NCI-H345 treated with DMSO at 0.1 percent for 48 hours (cell line): ENCODE data around the gene KIF26B.

Experiments used
- DNase-seq: peaks from one replicate; lab custom pipeline; 2025; ENCODE audit not compliant: unreplicated experiment; lab: John Stamatoyannopoulos, UW

Gene KIF26B

DNA sequence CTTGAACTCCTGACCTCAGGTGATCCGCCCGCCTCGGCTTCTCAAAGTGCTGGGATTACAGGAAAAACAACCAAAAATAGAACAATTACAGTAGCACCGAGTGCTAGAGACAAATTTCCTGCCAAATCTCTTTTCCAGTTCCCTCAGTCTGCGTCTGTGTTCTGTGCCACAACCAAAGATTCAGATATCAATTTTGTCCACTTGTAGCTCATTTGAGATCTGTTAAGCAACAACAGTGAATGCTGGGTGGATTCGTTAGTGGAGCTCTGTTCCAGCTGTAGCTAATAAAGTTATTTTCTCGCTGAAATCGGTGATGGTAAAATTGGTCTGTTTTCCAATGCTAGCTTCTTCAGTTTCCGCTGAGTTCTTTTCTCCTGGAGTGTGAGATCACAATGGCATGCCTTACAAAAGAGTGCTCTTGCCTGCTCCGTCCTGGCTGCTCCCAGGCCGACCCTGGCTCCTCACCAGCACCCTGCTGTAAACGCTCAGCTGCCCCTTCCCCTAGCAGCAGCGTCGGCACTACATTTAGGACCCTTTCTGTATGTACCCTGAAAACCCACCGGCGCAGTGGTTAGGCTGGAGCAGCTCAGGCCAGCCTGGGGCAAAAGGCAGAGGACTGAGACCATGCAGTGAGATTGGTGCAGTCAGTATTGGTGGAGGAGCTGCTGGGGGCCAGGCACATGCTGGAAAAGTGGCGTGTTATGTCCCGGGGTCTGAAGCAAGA, 395.4 kb downstream of the KIF26B start:
- DNase-seq, result no peak

DNA sequence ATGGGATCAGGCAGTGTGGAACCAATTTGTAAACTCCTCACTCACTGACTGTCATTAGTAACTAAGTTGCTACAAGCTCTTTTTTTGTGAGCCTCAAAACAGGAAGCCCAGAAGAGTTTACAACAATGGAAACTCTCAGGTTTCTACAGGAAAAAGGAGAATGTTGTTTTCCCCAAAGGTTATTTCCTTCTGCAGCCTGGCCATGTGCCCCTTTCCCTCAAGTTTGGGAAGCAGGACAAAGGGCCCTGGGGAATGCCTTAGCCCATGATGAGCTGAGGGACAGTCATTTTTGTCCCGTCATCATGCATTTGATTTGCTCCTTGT, 395.9 kb downstream of the KIF26B start:
- DNase-seq, result no peak

DNA sequence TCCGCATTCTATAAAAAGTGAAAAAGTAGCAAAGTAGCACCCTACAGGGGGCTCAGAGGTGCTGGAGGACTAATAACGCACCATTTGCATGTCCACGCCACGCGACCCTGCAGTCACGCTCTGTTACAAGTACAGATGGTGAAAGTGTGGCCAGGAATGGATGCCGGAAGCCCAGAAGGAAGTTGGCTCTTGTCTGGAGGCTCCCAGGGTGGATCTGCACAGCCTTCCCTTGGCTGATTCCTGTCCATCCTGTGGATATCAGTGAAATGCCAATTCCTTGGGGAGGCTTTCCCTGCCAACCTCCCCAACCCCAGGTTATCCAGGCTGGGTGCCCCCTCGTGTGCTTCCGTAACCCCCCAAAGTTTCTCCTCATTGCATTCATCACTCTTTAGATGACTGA, 396.8 kb downstream of the KIF26B start:
- no peak for DNase-seq

- no peak for DNase-seq
Observed at GRCh38 chr1:245552331-245552730, 397.5 kb downstream of the KIF26B start.

DNA sequence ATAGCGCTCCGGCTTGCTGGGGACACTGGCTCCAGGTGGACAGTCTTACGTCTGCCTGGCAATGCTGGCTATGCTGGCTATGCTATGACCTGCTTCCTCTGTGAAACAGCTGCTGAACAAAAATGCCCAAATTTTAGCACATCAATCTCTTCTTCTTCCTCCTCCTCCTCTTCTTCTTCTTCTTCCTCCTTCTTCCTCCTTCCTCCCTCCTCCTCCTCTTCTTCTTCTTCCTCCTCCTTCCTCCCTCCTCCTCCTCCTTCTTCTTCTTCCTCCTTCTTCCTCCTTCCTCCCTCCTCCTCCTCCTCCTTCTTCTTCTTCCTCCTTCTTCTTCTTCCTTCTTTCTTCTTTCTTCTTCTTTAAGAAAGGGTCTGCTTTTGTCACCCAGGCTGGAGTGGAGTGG, 401.3 kb downstream of the KIF26B start:
- DNase-seq, result no peak

GRCh38 chr1:245558069-245558468, 403.3 kb downstream of the KIF26B start:
- no peak for DNase-seq

DNA sequence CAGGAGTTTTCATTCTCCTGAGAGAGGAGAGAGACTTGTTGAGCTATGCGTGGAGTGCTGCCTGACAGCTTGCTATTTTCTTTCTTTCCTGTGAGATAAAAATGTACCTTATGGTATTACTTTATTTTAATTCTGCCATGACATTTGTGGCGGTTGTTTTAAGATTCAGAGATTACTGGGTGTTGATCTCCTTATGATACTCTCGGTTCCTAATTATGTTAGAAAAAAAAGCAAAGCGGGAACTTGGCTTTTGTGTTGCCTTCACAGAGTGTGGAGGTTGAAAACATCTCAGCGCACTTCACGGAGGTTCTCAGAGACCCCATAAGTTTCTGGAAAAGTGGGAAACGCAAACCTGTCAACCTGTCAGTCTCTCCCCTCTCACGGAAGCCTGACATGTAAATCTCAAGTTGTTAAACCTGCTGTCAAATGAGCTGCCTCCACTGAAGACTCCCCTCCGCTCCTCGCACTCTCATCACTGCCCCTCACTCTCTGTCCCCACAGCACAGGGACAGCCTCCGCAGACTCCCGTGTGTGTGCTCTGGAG, 405.6 kb downstream of the KIF26B start:
- no peak for DNase-seq

DNA sequence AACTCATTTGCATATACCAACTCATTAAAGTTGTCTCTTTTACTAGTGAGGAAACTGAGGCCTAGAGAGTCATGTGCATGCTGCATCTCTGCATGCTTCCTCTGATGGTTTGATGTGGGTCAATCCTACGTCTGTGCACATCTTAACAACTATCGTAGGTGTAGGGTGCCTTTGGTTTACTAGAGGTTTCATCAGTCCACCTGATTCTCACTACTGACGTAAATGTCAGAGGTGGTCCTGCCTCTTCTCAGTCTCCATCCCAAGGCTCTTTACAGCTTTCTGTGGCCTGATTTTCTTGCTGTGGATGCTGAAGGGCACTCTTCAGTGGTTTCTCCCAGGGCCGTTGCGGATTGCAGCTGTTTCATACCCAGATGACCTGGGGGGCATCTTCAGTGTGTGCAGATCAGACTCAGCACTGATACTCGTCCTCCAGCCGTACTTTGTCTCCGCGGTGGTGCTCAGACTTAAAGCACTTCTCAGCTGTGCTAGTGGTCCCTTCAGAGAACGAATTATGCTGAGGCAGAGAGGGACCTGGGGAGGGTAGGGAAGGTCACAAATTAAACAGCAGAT, 407.0 kb downstream of the KIF26B start:
- DNase-seq, result no peak

GRCh38 chr1:245566134-245566533, 411.3 kb downstream of the KIF26B start:
- no peak for DNase-seq

DNA sequence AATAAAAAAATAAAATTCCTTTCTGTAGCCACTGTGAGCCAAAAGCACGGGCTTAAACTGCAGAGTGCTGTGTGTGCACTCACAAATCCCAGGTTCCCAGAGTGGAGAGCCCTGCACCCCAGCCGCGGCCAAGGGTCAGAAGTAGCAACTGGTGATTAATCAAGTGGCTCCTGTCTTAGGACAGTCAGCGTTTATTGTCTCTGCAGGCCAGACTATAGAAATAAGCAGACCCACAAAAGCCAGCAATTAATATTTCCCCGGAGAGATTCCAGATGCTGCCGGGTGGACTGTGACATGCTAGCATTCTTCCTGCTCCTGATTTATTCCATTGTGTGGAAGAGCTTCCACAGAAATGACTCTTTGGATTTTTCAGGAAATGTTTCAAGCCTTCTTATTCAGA, 412.2 kb downstream of the KIF26B start:
- no peak for DNase-seq

- DNase-seq, result no peak
Observed at GRCh38 chr1:245571815-245572294, 417.1 kb downstream of the KIF26B start.

DNA sequence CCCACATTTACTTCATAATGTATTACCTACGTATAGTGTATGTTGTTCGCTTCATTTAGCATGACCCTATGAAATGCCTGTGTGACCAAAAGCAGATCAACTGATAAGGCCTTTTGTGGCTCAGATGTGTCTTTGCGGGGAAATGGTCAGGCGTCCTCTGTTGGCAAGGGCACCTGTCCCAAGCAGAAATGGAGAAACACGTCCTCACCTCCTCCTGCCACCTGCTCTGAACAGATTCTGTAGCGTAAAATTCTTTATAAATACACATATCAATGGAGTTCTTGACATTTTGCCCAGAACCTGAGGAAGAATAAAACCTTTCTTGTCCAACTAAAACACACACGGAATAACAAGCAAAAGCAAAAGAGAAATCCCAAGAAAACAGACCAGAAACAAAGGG, 417.9 kb downstream of the KIF26B start:
- no peak for DNase-seq

GRCh38 chr1:245575710-245576109, 420.9 kb downstream of the KIF26B start:
- no peak for DNase-seq

GRCh38 chr1:245576323-245576722, 421.5 kb downstream of the KIF26B start:
- DNase-seq, result no peak

- DNase-seq, result no peak
Observed at GRCh38 chr1:245577191-245578157, 422.7 kb downstream of the KIF26B start.

GRCh38 chr1:245578308-245578707, 423.5 kb downstream of the KIF26B start:
- no peak for DNase-seq

DNA sequence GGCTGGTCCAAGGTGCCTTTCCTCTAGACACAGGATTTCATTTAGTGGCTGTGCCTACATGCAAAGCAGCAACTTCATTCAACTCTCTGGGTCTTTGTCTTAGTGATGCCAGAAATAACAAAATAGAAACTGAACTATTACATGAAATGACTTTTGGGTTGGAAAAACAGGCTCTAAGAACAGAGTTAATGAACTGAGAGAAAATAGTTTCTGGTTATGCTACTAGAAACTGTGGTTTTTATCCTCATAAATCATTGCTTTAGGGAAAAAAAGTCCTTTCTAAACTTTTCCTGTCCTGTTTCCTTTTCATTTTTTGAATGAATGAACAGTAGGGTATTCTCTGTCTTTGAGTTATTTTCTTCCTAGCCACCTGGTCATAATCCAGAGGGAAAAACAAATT, 424.0 kb downstream of the KIF26B start:
- no peak for DNase-seq

- no peak for DNase-seq
Observed at GRCh38 chr1:245579881-245580280, 425.1 kb downstream of the KIF26B start.

DNA sequence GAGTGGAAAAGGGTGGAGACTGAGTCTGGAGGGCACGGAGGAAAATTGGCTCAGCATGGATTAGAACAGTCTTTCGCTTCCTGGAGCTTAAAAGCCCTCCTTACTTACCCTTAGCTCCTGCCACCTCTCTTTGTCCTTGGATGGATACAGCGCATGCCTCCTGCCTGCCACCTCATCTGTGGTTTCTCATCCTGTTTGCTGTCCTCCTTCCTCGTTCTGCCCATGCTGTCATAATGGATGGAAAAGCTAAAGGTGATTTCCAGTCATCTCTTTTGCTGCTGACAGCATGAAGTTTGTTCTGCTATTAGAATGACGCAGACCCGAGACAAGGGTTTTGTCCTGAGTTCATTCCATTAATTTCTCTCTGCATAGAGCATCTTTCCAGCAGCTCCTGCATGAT, 425.9 kb downstream of the KIF26B start:
- DNase-seq, result no peak

DNA sequence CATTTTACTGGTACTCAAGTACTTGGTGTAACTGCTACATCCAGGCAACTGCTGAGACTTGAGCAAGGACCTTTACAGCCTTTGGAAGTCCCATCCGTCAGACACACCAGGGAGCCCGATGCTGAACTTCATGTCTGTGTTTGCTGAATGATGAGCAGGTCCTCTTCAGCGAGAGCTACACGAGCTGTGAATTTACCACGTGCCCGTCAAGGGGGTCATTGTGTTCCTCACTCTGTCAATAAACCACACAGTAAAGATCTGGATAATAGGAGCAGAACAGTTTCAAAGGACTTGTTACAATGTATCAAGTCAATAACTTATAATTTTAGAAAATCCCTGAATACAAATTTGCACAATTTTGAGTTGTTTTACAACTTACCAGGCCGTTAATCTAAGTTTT, 427.2 kb downstream of the KIF26B start:
- peak; percentile 79 for DNase-seq

- DNase-seq, result no peak
Observed at GRCh38 chr1:245583081-245583480, 428.3 kb downstream of the KIF26B start.
